Ishikawa (cell line): ENCODE data around the gene GC.

Experiments used
- CEBPB ChIP-seq: IDR thresholded peaks from 2 replicates; pipeline ENCODE4 v1.6.1; 2012
- CREB1 ChIP-seq: IDR thresholded peaks from 2 replicates; pipeline ENCODE4 v1.6.1; 2012; ENCODE audit warnings: low read depth
- EGR1 ChIP-seq: IDR thresholded peaks from 2 replicates; pipeline ENCODE4 v1.6.1; 2012
- EP300 ChIP-seq: IDR thresholded peaks from 2 replicates; pipeline ENCODE4 v1.6.1; 2012; ENCODE audit warnings: borderline replicate concordance
- FOXM1 ChIP-seq: IDR thresholded peaks from 2 replicates; pipeline ENCODE4 v1.6.1; 2012; ENCODE audit warnings: low read depth, borderline replicate concordance
- MAX ChIP-seq: IDR thresholded peaks from 2 replicates; pipeline ENCODE4 v1.6.1; 2012
- NFIC ChIP-seq: IDR thresholded peaks from 2 replicates; pipeline ENCODE4 v1.6.1; 2012
- RAD21 ChIP-seq: IDR thresholded peaks from 2 replicates; pipeline ENCODE4 v1.6.1; 2012; ENCODE audit warnings: low read depth
- REST ChIP-seq: IDR thresholded peaks from 2 replicates; pipeline ENCODE4 v1.6.1; 2012; ENCODE audit warnings: low read depth, mild to moderate bottlenecking
- TAF1 ChIP-seq: IDR thresholded peaks from 2 replicates; pipeline ENCODE4 v1.6.1; 2012; ENCODE audit warnings: low read depth, mild to moderate bottlenecking
- TCF12 ChIP-seq: IDR thresholded peaks from 2 replicates; pipeline ENCODE4 v1.6.1; 2012; ENCODE audit warnings: low read depth
- TEAD4 ChIP-seq: IDR thresholded peaks from 2 replicates; pipeline ENCODE4 v1.6.1; 2012
- YY1 ChIP-seq: IDR thresholded peaks from 2 replicates; pipeline ENCODE4 v1.6.1; 2012; ENCODE audit warnings: low read depth
- ZBTB7A ChIP-seq: IDR thresholded peaks from 2 replicates; pipeline ENCODE4 v1.6.1; 2012; ENCODE audit warnings: low read depth
- TF ChIP-seq, protein P1 (sequence below): IDR thresholded peaks from 2 replicates; pipeline ENCODE4 v1.6.1; 2012

Gene GC

GRCh38 chr4:71807469-71807868 is 23.6 kb upstream of the GC start:
- no peak for TF ChIP-seq FOXM1
- TF ChIP-seq ZBTB7A: no peak
- TF ChIP-seq CREB1: no peak
- TF ChIP-seq EP300: no peak
- TF ChIP-seq, protein P1, sequence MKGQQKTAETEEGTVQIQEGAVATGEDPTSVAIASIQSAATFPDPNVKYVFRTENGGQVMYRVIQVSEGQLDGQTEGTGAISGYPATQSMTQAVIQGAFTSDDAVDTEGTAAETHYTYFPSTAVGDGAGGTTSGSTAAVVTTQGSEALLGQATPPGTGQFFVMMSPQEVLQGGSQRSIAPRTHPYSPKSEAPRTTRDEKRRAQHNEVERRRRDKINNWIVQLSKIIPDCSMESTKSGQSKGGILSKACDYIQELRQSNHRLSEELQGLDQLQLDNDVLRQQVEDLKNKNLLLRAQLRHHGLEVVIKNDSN: no peak
- TF ChIP-seq EGR1: no peak
- TF ChIP-seq NFIC: no peak

- TF ChIP-seq EP300 (no peak), EGR1 (no peak), YY1 (no peak), TCF12 (no peak), REST (no peak), RAD21 (no peak), TAF1 (no peak), FOXM1 (no peak), ZBTB7A (no peak), CREB1 (no peak), CEBPB (no peak), TEAD4 (no peak), MAX (no peak), NFIC (no peak)
- TF ChIP-seq, protein P1: no peak
These were observed 2.1 kb upstream of the GC start for GRCh38 chr4:71785959-71786358.

DNA sequence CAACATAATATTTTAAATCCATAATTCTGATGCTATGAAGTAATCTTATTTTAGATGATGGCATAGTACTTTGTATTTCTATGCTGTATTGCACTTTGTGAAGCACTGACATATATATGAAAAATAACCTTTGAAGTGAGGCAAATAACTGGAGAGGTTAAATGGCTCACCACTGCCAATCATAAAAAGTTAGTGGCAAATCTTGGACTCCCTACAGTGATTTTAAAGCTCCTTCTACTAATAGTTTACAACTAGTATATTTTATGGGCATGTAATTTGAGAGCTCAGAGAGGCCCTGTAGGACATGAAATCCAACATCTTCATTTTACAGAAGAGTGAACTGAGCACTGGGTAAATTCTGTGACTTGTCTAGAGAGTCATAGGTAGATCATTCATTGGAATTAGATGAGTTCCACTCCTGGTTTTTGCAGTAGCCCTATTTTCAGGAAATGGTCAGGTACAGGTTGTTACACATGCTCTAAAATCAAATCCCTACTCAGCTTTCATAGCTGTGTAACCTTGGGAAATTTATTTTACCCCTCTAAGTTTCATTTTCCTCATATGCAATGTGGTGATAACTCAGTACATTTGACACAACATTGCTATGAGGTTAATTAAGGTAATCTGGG is 804 bp upstream of the GC start:
- TF ChIP-seq REST: no peak
- TF ChIP-seq NFIC: no peak
- no peak for TF ChIP-seq CREB1
- TF ChIP-seq EP300: no peak
- no peak for TF ChIP-seq EGR1

DNA sequence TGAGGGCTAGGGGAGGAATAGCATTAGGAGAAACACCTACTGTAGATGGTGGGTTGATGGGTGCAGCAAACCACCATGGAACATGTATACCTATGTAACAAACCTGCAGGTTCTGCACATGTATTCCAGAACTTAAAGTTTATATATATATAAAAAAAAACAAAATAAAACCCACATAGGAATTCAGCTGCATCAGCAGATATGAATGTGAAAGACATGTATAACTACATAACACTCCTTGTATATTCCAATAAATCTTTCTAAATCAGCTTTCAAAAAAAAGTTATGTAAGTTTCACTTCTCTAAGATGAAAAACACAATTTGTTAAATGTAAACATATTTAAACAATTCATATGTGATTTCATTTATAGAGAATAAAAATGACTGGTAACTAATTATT is 6.0 kb downstream of the GC start:
- TF ChIP-seq RAD21 (no peak), TEAD4 (no peak), TAF1 (no peak), ZBTB7A (no peak), CEBPB (no peak), EP300 (no peak), YY1 (no peak), MAX (no peak), NFIC (no peak), REST (no peak), TCF12 (no peak), EGR1 (no peak), FOXM1 (no peak), CREB1 (no peak)
- TF ChIP-seq, protein P1: no peak

GRCh38 chr4:71775449-71775848 is 8.4 kb downstream of the GC start:
- TF ChIP-seq, protein P1: no peak
- no peak for TF ChIP-seq RAD21
- no peak for TF ChIP-seq REST
- TF ChIP-seq EGR1: no peak
- no peak for TF ChIP-seq CEBPB
- TF ChIP-seq YY1: no peak
- no peak for TF ChIP-seq TEAD4
- no peak for TF ChIP-seq ZBTB7A
- no peak for TF ChIP-seq FOXM1
- TF ChIP-seq MAX: no peak
- no peak for TF ChIP-seq NFIC
